OCI-LY7 (cell line): ENCODE data around the gene PLCL2.

Source experiments
- CTCF ChIP-seq: fragments of 200-600 bp; sonication (generic); conservative IDR thresholded peaks from 2 replicates; pipeline ENCODE4 v1.5.1; 2014; ENCODE audit warnings: mild to moderate bottlenecking, antibody characterized with exemption, low read length, moderate library complexity, mixed read lengths
- EZH2phosphoT487 ChIP-seq: fragments of 200-600 bp; sonication (generic); IDR thresholded peaks from 2 replicates; pipeline ENCODE4 v1.6.1; 2018; ENCODE audit warnings: low read depth, borderline replicate concordance, mild to moderate bottlenecking, mixed run types, antibody characterized with exemption, low read length, moderate library complexity, mixed read lengths

GRCh38 chr3:17122758-17123157 is 238.0 kb downstream of the PLCL2 start:
- TF ChIP-seq CTCF (no peak), EZH2phosphoT487 (no peak)
